Activated CD4-positive, alpha-beta T cell treated with anti-CD3 and anti-CD28 coated beads, Interleukin-2, amount 50 U/mL, for 48 hours (primary cell): ENCODE measurements around the gene P3H4.

Experiments used
- DNase-seq, 2 experiments: peaks; one replicate each; pipeline ENCODE4 v3.0.0-alpha.2; 2020

The P3H4 gene

DNA sequence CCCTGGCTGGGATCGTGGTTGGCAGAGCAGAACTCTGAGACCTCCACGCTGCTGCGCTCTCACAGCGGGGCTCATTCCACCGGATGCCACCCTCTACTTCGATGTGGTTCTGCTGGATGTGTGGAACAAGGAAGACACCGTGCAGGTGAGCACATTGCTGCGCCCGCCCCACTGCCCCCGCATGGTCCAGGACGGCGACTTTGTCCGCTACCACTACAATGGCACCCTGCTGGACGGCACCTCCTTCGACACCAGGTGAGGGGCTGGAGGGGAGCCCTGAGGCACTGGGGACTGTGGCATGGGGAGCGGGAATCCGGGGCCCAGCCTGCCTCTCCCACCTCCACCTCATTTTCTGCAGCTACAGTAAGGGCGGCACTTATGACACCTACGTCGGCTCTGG, 6.3 kb upstream of the P3H4 start:
- no peak for DNase-seq

- DNase-seq: no peak
Measured at GRCh38 chr17:41816637-41817320, 5.0 kb upstream of the P3H4 start.

DNA sequence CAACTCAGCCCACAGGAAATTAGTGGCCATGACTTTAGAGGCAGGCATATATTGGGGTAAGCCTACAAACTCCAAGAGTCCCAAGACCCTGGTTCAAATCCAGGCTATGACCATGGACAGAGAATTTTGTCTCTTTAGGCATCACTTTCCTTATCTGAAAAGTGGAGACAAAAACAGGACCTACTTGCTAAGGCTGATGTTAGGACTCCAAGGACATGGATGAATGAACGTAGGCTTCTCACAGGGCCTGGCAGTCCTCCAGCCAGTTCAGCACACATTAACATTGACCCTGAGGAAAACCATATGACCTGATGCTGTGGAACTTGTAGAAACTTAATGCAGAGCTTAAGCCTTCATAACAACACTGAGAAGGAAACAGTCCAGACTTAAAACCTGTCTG, 2.4 kb upstream of the P3H4 start:
- no peak for DNase-seq

GRCh38 chr17:41813699-41814124, 2.0 kb upstream of the P3H4 start:
- DNase-seq: no peak

GRCh38 chr17:41813152-41813680, 1.5 kb upstream of the P3H4 start:
- no peak for DNase-seq

DNA sequence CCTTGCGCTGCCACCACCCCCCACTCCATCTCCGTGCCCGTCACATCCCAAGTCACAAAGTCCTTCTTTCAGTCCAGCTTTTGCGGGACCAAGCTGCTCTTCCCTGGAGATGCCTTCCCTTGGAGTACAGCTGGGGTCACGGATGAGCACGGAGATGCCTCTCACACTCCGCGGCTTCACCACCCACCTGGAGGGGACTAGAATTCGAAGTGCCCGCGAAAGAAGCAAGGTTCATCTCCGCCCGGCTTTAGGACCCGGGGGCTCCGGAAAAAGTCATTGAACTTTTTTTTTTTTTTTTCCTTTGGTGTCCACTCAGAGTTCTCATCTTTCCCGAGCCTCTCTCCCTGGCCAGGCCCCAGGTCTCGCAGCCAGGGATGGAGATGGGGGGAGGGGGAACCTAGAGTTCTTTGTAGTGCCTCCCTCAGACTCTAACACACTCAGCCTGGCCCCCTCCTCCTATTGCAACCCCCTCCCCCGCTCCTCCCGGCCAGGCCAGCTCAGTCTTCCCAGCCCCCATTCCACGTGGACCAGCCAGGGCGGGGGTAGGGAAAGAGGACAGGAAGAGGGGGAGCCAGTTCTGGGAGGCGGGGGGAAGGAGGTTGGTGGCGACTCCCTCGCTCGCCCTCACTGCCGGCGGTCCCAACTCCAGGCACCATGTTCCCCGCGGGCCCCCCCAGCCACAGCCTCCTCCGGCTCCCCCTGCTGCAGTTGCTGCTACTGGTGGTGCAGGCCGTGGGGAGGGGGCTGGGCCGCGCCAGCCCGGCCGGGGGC, 817 bp upstream of the P3H4 start, which contains the start of gene FKBP10:
Gene FKBP10, plus strand, starts transcription at position 624 of the 771 bp plus-strand sequence. Its CDS starts 31 bp downstream, at position 655.
- DNase-seq: peak; percentile 25 to 32

GRCh38 chr17:41810659-41811548, 845 bp downstream of the P3H4 start:
- no peak for DNase-seq

- DNase-seq: no peak
Measured at GRCh38 chr17:41806685-41807445, 4.9 kb downstream of the P3H4 start.

- no peak for DNase-seq
Measured at GRCh38 chr17:41803049-41804020, 8.4 kb downstream of the P3H4 start.

DNA sequence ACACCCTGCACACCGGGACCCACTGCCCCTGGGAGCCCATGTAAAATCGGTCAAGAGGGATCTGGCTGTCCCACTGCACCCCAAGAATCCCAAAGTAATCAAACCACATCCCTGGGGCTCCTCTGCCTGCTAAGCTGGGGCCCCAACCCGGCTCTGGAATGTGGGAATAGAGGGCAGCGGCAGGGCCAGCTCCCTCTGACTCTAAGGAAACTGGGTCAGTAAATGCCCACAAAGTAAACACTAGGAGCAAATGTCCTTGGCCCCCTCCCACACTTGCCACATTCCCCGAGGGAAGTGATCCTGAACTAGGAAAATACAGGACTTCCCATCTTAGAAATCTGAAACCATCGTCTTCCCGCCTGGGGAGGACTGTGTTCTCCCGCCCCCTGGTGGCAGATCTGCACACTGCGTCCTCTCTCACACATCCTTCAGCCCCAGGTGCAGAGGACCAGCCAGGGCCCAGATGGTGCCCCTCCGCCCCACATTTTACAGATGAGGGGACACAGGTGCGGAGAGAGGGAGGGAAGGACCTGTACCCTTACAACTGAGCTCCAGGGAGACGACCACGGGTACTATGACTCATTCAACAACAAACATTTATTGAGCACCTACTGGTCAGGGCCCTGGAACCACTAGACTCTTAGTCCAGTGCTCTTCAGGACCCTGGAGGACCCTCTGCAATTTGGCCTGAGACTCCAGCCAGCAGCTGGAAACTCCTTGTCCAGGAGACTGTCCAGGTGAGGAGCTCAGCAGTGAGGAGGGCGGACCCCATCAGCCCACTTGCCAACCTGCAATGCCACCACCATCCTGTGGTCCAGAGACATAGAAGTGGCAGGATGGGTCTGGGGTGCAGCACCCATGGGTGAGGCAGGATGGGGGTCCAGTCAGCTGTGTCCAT, 10.1 kb downstream of the P3H4 start:
- peak; percentile 80 to 84 for DNase-seq

DNA sequence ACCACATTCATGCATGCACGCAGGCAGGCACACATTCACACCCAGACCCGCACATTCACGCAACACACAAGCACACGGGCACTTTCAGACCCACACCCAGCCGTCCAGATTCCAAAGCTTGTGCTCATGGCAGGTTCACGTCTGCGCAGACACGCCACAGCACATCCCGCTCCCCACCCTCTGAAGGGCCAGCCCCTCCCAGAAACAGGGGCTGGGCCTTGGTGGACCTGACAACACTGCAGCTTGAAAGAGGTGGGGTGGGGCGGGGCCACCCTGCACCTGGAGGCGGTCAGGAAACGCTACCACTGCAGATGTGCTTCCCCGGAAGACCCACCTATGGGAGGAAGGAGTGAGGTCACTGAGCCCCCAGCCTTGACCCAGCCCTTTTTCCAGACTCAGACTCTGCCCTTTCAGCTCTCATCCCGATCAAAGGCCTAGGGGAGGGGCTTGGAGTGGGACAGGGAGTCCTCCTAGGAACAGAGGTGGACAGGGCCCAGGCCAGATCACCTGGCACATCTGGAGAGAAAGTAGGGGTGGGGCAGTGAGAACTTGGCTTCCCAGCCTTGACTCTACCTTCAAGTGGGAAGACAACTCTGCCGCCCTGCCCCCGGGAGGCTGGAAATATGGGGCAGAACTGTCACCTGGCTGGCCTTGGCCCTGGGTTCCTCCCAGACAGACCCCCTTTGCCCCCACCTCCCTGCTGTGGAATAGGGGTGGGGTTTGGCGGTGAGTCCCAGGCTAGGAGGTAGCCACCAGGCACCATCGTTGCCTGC, 11.0 kb downstream of the P3H4 start:
- DNase-seq: no peak

DNA sequence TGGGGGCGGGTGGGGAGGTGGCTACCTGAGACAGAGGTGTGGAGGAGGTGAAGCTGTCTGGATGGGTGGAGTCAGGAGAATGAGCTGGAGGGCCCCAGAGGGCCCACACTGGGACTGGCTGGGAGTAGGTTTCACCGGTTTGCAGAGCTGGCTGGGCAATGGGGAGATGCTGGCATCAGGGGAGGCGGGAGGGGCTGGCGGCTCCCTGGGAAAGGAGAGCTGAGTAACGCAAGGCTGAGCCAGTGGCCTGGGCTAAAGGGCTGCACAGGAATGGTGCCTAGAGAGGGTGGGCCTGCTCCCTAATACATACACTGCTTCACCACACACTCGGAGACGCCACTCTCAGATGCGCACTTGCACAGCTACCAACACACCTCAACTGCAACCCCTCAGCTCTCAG, 12.4 kb downstream of the P3H4 start:
- DNase-seq: no peak

GRCh38 chr17:41797377-41797776, 14.4 kb downstream of the P3H4 start:
- DNase-seq: no peak

DNA sequence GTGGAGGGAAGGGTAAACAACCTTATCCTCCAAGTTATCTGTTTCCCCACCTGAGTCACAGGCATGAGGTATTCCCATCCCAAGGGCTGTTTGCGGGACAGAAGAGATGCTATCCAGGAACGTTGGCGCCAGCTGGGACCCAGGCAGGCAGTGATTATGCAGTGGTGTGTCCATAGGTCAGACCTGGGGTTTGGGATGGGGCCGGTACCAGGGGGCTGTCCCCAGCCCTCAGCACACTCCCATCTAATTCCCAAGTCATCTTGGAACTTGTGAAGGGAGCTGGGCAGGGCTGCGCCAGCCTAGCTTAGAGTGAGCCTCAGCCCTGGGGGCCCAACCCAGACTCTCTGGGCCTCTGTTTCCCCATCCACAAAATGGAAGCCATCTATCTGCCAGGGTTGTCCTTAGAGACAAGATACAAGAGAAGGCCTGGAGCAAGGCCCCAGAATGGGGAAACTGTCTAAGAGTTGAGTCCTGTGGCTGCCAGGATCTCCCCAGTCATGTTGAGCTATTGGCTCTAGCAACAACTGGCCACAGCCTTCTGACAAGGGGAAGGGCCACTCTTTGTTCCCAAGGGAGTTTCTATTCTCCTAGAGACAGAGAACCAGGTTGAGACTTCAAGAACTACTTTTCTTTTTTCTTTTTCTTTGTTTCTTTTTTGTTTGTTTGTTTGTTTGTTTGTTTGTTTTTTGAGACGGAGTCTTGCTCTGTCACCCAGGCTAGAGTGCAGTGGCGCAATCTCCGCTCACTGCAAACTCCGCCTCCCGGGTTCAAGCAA, 15.4 kb downstream of the P3H4 start:
- no peak for DNase-seq

DNA sequence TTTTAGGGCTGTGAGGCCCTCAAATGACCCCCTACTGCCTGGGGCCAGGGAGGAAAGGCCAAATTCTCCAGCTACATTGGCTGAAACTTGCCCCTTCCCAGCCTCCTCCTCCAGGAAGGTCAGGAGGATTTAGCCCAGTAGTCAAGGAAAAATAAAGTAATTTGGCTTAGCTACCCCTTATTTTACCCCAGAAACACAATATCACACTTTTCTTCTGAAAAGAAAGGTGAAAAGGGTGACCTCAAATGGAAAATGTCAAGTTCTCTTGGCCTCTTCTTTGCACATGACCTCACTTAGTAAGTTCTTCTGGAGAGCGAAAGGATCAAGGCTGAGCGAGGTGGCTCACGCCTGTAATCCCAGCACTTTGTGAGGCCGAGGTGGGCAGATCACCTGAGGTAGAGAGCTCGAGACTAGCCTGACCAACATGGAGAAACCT, 17.2 kb downstream of the P3H4 start:
- DNase-seq: no peak

DNA sequence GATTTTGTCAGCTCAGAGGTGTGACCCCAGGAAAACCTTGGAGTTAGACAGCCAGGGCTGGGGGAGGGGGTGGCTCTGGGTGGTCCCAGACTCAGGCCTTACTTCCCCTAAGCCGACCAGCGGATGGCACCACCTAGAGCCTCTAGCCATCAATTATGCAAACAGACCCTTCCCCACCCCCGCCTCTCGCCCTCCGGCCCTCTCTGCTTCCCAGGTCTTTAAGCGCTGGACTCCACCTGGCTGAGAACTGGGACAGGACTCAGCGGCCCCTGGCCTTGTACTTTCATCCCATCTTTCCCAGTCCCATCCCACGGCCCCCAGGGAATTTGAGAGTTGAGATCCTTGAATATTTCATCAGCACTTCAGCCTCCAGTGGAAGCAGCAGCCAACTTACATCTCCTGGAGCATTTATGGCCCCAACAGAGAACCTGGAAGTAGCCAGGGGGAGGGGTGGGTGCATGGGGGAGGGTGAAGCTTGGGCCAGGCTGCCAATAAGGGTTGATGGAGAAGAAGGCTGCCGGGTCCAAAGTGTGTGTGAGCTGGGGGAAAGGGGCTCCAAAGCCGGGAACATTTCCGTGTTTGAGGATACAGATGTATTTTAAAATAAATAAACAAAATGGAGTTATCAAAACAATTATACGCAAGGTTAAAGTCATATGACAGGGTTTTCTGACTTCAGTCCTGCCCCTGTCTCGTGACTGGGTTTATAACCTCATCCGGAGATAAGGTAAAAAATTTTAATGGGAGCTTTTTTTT, 17.8 kb downstream of the P3H4 start:
- no peak for DNase-seq
